K562 (cell line): Measurements from ENCODE around the gene TCTN3. TPM values are rescaled to one million over a fixed set of nuclear protein-coding genes. Genes with fewer than 3 reads are reported as not detected.

ENCODE experiments used
- ATAC-seq: fragments of 200-7000 bp; cut with Tn5 transposase; 3 replicates; pipeline ENCODE4 v1.9.1; 2020; ENCODE audit warnings: moderate library complexity
- BruUV-seq: library from RNA; stranded (reverse); fragments of 400-500 nt; replicated peaks from 2 replicates; lab custom pipeline; 2021; lab: Mats Ljungman, UMichigan
- CTCF ChIA-PET: fragments of 300-600 bp; formaldehyde crosslinking; extraction: SDS; loops from one replicate; lab custom pipeline; 2021; ENCODE audit warnings: low intra/inter-chr PET ratio; lab: Yijun Ruan, JAX
- POLR2A ChIA-PET: fragments of 300-600, 350-650 bp; sonication (Branson Sonifier 250); formaldehyde crosslinking; extraction: SDS; loops from one replicate; lab custom pipeline; 2021; ENCODE audit warnings: antibody characterized with exemption, inconsistent platforms; lab: Yijun Ruan, JAX
- DNase-seq, 4 experiments: peaks; one replicate each; pipeline versions ENCODE4 v3.0.0 to v3.0.0-alpha.2; 2011 to 2018; ENCODE audit warnings: low spot score in 3 of 4, mixed read lengths in 3 of 4; ENCODE audit errors: extremely low read depth in 1 of 4
- FAIRE-seq: peaks from 2 replicates; lab custom pipeline; 2011; peaks lifted over from hg19 to GRCh38; lab: Jason Lieb, UNC
- H2AFZ ChIP-seq: 2 replicates; pipeline ENCODE4 v1.6.0; 2011; ENCODE audit warnings: low read depth, low read length, control low read depth, inconsistent platforms
- H3K27ac ChIP-seq: fragments of 200-600 bp; 3 replicates; pipeline ENCODE4 v1.8.0; 2011; ENCODE audit warnings: low read depth, mild to moderate bottlenecking, control low read depth, inconsistent platforms, low read length, moderate library complexity, mixed read lengths; ENCODE audit errors: extremely low read depth
- H3K27me3 ChIP-seq, 2 experiments: fragments of 300-600 bp in 1 of 2; 2 replicates in 1 of 2; 3 replicates in 1 of 2; pipeline versions ENCODE4 v1.6.0 to v1.8.0; 2011; ENCODE audit warnings: inconsistent platforms in 2 of 2, low read length in 2 of 2, mild to moderate bottlenecking in 1 of 2, mixed read lengths in 1 of 2, moderate library complexity in 1 of 2; ENCODE audit not compliant: control insufficient read depth in 2 of 2, insufficient read depth in 2 of 2
- H3K36me3 ChIP-seq: fragments of 300-600 bp; 3 replicates; pipeline ENCODE4 v1.8.0; 2011; ENCODE audit warnings: mild to moderate bottlenecking, low read length, inconsistent platforms; ENCODE audit not compliant: control insufficient read depth, insufficient read depth
- H3K4me1 ChIP-seq, 2 experiments: fragments of 200-600 bp in 1 of 2; replicated peaks in 1 of 2; 2 replicates in 1 of 2; 3 replicates in 1 of 2; pipeline versions ENCODE4 v1.5.1 to v1.8.0; 2011; ENCODE audit warnings: inconsistent platforms in 2 of 2, low read length in 2 of 2, mild to moderate bottlenecking in 1 of 2, mixed read lengths in 1 of 2, moderate library complexity in 1 of 2; ENCODE audit not compliant: control insufficient read depth in 2 of 2, insufficient read depth in 2 of 2
- H3K4me2 ChIP-seq: 2 replicates; pipeline ENCODE4 v1.6.1; 2011; ENCODE audit warnings: low read length, control low read depth, inconsistent platforms, mixed read lengths; ENCODE audit not compliant: insufficient read depth
- H3K4me3 ChIP-seq: fragments of 200-600 bp; sonication (generic), shearing (Covaris generic); 2 replicates; pipeline ENCODE4 v1.5.1; 2016; ENCODE audit warnings: control low read depth, inconsistent platforms
- H3K79me2 ChIP-seq: fragments of 200-600 bp; 3 replicates; pipeline ENCODE4 v1.8.0; 2011; ENCODE audit warnings: low read length, inconsistent platforms; ENCODE audit not compliant: control insufficient read depth, insufficient read depth
- H3K9ac ChIP-seq, 2 experiments: 2 replicates each; pipeline versions ENCODE4 v1.6.0 to v1.6.1; 2011; ENCODE audit warnings: low read depth in 2 of 2, low read length in 2 of 2, control low read depth in 1 of 2, inconsistent platforms in 1 of 2, mild to moderate bottlenecking in 1 of 2, mixed read lengths in 1 of 2; ENCODE audit not compliant: insufficient read depth in 1 of 2
- H3K9me1 ChIP-seq: one replicate; pipeline ENCODE4 v1.6.0; 2011; ENCODE audit warnings: inconsistent platforms, mild to moderate bottlenecking, low read length, moderate library complexity; ENCODE audit not compliant: control insufficient read depth, insufficient read depth
- H3K9me3 ChIP-seq: replicated peaks from 2 replicates; pipeline ENCODE4 v1.5.1; 2011; ENCODE audit warnings: low read depth, low read length, inconsistent platforms; ENCODE audit not compliant: control insufficient read depth, insufficient read depth
- H4K20me1 ChIP-seq: replicated peaks from 2 replicates; pipeline ENCODE4 v1.6.1; 2011; ENCODE audit warnings: low read length, inconsistent platforms, mixed read lengths; ENCODE audit not compliant: control insufficient read depth, insufficient read depth
- BRF2 ChIP-seq: IDR thresholded peaks from 3 replicates; pipeline ENCODE4 v1.6.1; 2011; ENCODE audit warnings: borderline replicate concordance, mild to moderate bottlenecking; ENCODE audit not compliant: insufficient read length, insufficient read depth
- MEIS2 ChIP-seq: fragments of 450-650 bp; IDR thresholded peaks from 2 replicates; pipeline ENCODE4 v1.6.1; 2014; ENCODE audit warnings: mild to moderate bottlenecking; ENCODE audit not compliant: partially characterized antibody
- NFE2 ChIP-seq: IDR thresholded peaks from 2 replicates; pipeline ENCODE4 v1.6.1; 2014; ENCODE audit warnings: antibody characterized with exemption, low read depth
- NR2C2 ChIP-seq, 2 experiments: fragments of 200-800 bp in 1 of 2; sonication (Bioruptor generic) in 1 of 2; sonication (generic) in 1 of 2; formaldehyde crosslinking in 1 of 2; IDR thresholded peaks; 2 replicates each; pipeline versions ENCODE4 v1.6.1 to v1.8.0; 2016 to 2022; ENCODE audit warnings: mild to moderate bottlenecking in 1 of 2, missing compliant biosample characterization in 1 of 2, missing genetic modification characterization in 1 of 2, missing genetic modification reagents in 1 of 2
- NR3C1 ChIP-seq: sonication (generic); formaldehyde crosslinking; IDR thresholded peaks from 2 replicates; pipeline ENCODE4 v1.8.1; 2022; ENCODE audit warnings: missing genetic modification reagents
- ZNF197 ChIP-seq: fragments of 200-800 bp; sonication (Bioruptor generic); IDR thresholded peaks from 2 replicates; pipeline ENCODE4 v1.6.1; 2016; ENCODE audit warnings: low read depth, missing genetic modification characterization, missing compliant biosample characterization
- ZNF655 ChIP-seq: fragments of 250-450 bp; sonication (Bioruptor Pico); IDR thresholded peaks from 2 replicates; pipeline ENCODE4 v1.5.0; 2021
- WGBS: fragments of 100-300 bp; shearing (Covaris generic); methylation state at CpG from one replicate; pipeline ENCODE4 v1.1.6; 2016; ENCODE audit warnings: low coverage, mixed read lengths; ENCODE audit not compliant: insufficient coverage; ENCODE audit errors: missing lambda C conversion rate; 5-methylcytosine and 5-hydroxymethylcytosine counted together
- in situ Hi-C: fragments of 300-500 bp; cut with MboI; formaldehyde crosslinking; loops from 4 replicates; pipeline ENCODE4 v1.15.0; 2018; ENCODE audit warnings: inconsistent platforms, mixed read lengths
- intact Hi-C: fragments of 100-400 bp; cut with micrococcal nuclease; formaldehyde crosslinking; loops from 2 replicates; pipeline ENCODE4 v1.14.2; 2022
- polyA plus RNA-seq, 8 experiments: library from polyadenylated mRNA; depleted of rRNA in 4 of 8; stranded (reverse) in 5 of 8; unstranded in 3 of 8; fragments of >200 nt; fragmentation: Nextera tagmentation in 2 of 8; fragmentation: Illumina TruSeq in 1 of 8; extraction: Ambion mirVana in 2 of 8; extraction: Trizol in 1 of 8; gene quantifications; 2 replicates each; pipeline versions ENCODE4 v1.2.1 to v1.2.3, GENCODE V29; 2011 to 2014; ENCODE audit warnings: inconsistent platforms in 1 of 8, missing spikeins in 1 of 8
- total RNA-seq, 7 experiments: library from RNA; depleted of rRNA in 6 of 7; stranded (reverse); fragments of >200 nt in 6 of 7; fragmentation: Illumina TruSeq in 2 of 7; extraction: Trizol in 2 of 7; gene quantifications; 2 replicates each; pipeline versions ENCODE4 v1.2.1 to v1.2.3, GENCODE V29; 2011 to 2021; ENCODE audit warnings: low replicate concordance in 1 of 7
- TF ChIP-seq, protein P1 (sequence below): fragments of 250-450 bp; sonication (Bioruptor Pico); IDR thresholded peaks from 2 replicates; pipeline ENCODE4 v1.5.1; 2021; ENCODE audit warnings: mild to moderate bottlenecking
- TF ChIP-seq, protein P2 (sequence below): fragments of 450-650 bp; IDR thresholded peaks from 2 replicates; pipeline ENCODE4 v1.6.1; 2016; ENCODE audit warnings: mild to moderate bottlenecking
- TF ChIP-seq, protein P3 (sequence below): fragments of 250-450 bp; sonication (Bioruptor Pico); IDR thresholded peaks from 2 replicates; pipeline ENCODE4 v1.8.0; 2022; ENCODE audit warnings: inconsistent platforms, mild to moderate bottlenecking, moderate library complexity, borderline replicate concordance
- TF ChIP-seq, protein P4 (sequence below): fragments of 450-650 bp; IDR thresholded peaks from one replicate; pipeline ENCODE4 v1.6.1; 2018; ENCODE audit warnings: mild to moderate bottlenecking, moderate library complexity; ENCODE audit not compliant: partially characterized antibody

The TCTN3 gene
- total and polyA plus RNA-seq, 9 of the 15 experiments (the other 6 are each of a cell fraction or from before 2014, with no cell fraction given) = 10.4 to 25.8 (median 16.3) TPM

DNA sequence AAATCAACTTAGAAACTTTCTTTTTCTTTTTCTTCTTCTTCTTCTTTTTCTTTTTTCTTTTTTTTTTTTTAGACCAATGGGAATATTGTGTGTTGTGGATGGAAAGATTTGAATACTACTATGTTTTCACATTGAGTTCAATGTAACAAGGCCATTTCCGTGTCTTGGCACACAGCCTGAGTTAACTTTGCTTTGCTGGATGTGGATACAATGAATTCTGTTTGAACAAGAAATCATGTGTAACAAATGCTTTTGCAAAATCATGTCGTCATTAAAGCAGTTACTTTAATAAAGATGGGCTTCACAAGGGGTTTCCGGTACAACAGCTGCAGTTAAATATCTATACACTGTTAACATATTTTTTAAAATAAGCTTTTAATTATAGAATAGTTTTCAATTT lies 48.8 kb upstream of the TCTN3 start:
- ChIA-PET POLR2A (interaction anchor here (0.6 kb wide), 1 partner anchor 16 kb away, joined by 4 read pairs; no protein-coding TSS in a partner anchor), CTCF (no interaction called here)
- in situ Hi-C loops (no loop called here), intact Hi-C loops (loop anchor here (5.0 kb wide), 2 partner anchors 50 to 100 kb away; partner anchors contain the start of gene TCTN3)
- BruUV-seq = no TSS peak
- H3K27ac ChIP-seq = no peak overlapping the region
- H3K9me3 ChIP-seq = no peaks in the 10 kb centered on the region
- H3K27me3 ChIP-seq = no peaks in the 10 kb centered on the region
- no peaks in the 10 kb centered on the region for H3K79me2 ChIP-seq
- H3K9me1 ChIP-seq = no peaks in the 10 kb centered on the region
- TF ChIP-seq, protein P1, sequence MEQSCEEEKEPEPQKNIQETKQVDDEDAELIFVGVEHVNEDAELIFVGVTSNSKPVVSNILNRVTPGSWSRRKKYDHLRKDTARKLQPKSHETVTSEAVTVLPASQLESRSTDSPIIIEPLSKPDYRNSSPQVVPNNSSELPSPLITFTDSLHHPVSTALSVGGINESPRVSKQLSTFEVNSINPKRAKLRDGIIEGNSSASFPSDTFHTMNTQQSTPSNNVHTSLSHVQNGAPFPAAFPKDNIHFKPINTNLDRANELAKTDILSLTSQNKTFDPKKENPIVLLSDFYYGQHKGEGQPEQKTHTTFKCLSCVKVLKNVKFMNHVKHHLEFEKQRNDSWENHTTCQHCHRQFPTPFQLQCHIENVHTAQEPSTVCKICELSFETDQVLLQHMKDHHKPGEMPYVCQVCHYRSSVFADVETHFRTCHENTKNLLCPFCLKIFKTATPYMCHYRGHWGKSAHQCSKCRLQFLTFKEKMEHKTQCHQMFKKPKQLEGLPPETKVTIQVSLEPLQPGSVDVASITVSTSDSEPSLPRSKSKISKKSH (CRISPR knock-in tag) = no peak
- no peak for TF ChIP-seq ZNF655
- TF ChIP-seq NR2C2 (CRISPR knock-in tag; IDR thresholded peaks at IDR 0.05) = no peak
- TF ChIP-seq NR2C2 (tag; IDR thresholded peaks at IDR 0.05) = no peak
- TF ChIP-seq NR3C1 (CRISPR knock-in tag) = no peak
- TF ChIP-seq BRF2 = no peak
- no peak for TF ChIP-seq MEIS2
- TF ChIP-seq, protein P2, sequence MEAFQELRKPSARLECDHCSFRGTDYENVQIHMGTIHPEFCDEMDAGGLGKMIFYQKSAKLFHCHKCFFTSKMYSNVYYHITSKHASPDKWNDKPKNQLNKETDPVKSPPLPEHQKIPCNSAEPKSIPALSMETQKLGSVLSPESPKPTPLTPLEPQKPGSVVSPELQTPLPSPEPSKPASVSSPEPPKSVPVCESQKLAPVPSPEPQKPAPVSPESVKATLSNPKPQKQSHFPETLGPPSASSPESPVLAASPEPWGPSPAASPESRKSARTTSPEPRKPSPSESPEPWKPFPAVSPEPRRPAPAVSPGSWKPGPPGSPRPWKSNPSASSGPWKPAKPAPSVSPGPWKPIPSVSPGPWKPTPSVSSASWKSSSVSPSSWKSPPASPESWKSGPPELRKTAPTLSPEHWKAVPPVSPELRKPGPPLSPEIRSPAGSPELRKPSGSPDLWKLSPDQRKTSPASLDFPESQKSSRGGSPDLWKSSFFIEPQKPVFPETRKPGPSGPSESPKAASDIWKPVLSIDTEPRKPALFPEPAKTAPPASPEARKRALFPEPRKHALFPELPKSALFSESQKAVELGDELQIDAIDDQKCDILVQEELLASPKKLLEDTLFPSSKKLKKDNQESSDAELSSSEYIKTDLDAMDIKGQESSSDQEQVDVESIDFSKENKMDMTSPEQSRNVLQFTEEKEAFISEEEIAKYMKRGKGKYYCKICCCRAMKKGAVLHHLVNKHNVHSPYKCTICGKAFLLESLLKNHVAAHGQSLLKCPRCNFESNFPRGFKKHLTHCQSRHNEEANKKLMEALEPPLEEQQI = no peak
- TF ChIP-seq, protein P3, sequence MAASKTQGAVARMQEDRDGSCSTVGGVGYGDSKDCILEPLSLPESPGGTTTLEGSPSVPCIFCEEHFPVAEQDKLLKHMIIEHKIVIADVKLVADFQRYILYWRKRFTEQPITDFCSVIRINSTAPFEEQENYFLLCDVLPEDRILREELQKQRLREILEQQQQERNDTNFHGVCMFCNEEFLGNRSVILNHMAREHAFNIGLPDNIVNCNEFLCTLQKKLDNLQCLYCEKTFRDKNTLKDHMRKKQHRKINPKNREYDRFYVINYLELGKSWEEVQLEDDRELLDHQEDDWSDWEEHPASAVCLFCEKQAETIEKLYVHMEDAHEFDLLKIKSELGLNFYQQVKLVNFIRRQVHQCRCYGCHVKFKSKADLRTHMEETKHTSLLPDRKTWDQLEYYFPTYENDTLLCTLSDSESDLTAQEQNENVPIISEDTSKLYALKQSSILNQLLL (CRISPR knock-in tag) = no peak
- TF ChIP-seq, protein P4, sequence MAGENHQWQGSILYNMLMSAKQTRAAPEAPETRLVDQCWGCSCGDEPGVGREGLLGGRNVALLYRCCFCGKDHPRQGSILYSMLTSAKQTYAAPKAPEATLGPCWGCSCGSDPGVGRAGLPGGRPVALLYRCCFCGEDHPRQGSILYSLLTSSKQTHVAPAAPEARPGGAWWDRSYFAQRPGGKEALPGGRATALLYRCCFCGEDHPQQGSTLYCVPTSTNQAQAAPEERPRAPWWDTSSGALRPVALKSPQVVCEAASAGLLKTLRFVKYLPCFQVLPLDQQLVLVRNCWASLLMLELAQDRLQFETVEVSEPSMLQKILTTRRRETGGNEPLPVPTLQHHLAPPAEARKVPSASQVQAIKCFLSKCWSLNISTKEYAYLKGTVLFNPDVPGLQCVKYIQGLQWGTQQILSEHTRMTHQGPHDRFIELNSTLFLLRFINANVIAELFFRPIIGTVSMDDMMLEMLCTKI = no peak
- no peak for TF ChIP-seq ZNF197 (CRISPR knock-in tag)
- no peak for TF ChIP-seq NFE2
- ATAC-seq (no peak), FAIRE-seq (no peak), DNase-seq (no peak)
- no peaks in the 10 kb centered on the region for H4K20me1 ChIP-seq
- no peaks in the 10 kb centered on the region for H3K4me1 ChIP-seq
- no peaks in the 10 kb centered on the region for H3K36me3 ChIP-seq
- WGBS = 15% methylated on average over 2 of the region's 3 CpGs
- no peak overlapping the region for H3K4me2 ChIP-seq
- H3K4me3 ChIP-seq = no peak overlapping the region
- no peak overlapping the region for H2AFZ ChIP-seq
- H3K9ac ChIP-seq = no peak overlapping the region
